ENCODE results near the gene TRIM66.

The TRIM66 gene

DNA sequence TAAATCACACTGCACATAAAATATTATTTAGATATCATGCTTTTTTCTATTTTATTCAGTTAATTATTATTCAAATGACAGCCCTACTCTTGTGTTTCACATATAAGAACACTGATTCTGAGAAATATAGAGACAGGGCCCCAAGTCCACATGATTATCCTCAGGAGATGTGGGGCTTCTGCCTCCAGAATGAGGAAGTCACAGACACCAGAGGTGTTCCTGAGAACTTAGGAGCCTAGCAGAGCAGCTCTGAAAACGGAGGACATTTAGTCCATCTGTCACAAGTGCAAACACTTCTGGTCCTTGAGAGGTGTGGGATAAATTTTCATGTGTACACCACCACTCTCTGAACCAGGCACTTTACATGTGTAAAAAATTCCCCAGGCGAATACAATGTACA lies 26.2 kb downstream of the TRIM66 start:
- DNase-seq: no peak

DNA sequence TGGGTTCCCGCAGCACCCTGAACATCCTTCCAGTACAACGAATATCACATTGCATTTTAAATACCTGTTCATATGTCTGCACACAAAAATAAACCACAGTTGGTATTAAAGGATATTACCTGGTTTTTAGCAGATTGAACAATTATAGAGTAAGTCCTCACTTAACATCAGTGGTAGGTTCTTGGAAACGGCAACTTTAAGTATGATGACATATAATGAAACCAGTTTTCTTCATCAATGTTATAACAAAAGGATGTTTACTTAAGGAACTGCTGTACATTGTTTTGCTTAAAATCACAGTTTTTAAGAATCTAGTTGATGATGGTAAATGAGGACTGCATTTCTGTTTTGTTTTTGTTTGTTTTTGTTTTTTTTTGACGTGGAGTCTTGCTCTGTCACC lies 28.0 kb downstream of the TRIM66 start:
- no peak for DNase-seq

DNA sequence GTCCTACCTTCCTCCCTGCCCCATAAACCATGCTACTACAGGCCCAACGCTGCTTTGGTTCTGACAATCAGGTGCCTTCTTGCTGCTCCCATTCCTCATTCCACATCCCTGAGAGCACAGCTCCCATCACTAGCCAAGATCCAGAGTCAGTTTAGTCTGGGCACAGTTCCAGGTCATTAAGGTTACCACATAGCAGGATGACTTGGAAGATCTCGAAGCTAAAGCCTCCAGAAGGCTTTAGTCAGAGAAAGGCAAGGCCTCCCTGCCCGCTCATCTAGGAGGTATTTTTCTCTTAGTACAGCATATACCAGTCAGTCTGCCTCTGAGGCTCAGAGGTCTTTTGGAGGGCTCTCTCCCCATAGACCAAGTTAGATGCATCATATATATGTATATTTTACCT lies 30.3 kb downstream of the TRIM66 start:
- no peak for DNase-seq

DNA sequence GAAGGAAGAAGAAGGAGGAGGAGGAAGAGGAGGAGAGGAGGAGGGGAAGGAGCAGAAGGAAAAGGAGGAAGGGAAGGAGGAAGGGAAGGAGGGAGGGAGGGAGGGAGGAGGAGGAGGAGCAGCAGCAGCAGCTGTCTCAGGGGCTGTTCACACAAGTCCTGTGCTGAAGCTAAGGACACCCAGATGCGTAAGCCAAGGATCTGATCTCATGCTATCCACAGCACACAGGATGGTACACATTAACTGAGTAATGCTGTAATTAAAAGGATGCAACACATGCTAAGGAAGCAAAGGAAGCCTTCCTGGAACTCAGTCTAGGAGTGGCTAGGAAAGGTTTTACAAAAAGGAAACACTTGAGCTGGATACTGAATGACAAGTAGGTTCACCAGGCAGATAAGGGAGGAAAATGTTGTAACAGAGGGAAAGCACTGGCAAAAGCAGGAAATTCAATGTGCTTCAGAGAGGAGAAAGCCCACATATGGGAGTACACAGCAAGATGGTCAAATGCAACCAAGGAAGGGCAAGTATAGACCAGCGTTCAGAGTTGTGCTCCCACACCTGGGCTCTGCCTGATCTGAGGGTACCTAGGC lies 32.0 kb downstream of the TRIM66 start:
- no peak for DNase-seq

DNA sequence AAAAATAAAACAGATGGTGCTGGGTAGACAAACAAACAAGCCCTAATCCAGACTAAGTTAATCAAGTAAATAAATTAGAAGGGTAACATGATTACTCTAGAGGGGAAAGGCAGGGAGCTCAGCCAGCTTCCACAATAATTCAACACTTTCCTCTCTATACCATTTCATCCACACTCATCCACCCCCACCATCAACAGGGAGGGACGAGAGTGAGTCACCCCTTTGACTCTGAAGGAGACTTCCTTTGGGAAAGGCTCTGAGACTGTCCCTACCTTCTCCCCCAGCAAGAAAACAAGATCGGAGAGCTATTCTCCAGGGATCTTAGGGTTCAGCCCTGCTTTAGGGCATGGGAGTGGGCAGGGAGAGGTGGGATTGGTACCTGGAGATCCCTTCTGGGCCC lies 33.1 kb downstream of the TRIM66 start:
- DNase-seq: no peak

DNA sequence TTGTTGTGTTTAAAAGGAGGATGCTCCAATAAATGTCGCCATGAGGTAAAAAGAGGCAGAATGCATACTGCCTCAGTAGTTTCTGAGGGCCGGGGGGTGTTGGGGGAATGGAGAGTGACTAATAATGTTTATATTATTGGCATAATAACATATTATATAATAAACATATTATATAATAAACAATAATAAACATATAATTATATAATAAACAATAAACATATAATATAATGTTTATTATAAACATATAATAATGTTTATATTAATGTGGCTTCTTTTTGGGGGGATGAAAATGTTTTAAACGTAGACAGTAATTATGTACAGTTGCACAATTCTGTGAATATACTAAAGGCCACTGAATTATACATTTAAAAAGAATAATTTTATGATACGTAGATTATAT lies 35.6 kb downstream of the TRIM66 start:
- no peak for DNase-seq

DNA sequence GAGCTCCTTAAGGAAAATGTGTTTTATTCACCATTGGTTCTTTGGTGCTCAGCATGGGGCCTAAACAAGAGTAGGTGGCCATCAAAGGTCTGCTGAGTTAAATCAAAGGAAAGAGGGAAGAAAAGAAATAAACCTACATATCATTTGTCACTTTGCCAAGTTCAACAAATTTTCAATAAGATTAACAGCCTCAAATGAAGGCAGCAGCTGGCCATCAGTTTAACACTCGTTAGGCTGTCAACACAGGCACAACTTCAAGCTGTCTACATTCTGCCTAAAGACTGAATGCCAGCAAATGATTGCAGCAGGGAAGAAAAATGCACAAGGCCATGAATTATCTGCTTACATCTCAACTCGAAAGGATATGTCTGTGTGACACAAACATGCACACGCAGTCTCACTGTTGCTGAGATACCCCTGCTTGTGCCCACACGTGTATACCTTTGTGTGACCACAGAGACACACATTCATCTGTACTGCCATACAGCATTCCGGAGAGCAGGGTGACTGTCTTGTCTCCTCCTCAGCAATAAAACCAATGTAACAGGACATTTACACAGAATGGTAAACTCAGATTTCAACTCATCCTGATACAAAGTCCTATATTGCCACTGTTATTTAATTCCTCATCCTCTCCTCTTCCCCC lies 40.1 kb downstream of the TRIM66 start:
- no peak for DNase-seq

DNA sequence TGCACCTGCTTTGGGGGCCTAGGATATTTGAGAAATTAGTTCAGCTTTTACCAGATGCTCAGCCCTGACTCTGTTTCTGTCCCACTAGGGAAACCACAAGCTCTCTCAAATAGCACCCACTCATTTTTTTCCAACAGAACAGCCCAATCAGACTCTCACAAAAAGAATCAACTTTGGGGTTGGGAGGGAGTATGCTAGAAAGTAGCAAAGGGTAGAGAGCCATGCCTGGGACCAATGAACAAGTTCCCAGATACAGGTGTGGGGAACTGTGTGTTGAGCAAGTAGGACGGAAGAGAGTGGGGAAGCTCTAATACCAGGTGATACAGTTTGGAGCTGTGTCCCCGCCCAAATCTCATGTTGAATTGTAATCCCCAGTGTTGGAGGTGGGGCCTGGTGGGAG lies 41.1 kb downstream of the TRIM66 start:
- DNase-seq: no peak

DNA sequence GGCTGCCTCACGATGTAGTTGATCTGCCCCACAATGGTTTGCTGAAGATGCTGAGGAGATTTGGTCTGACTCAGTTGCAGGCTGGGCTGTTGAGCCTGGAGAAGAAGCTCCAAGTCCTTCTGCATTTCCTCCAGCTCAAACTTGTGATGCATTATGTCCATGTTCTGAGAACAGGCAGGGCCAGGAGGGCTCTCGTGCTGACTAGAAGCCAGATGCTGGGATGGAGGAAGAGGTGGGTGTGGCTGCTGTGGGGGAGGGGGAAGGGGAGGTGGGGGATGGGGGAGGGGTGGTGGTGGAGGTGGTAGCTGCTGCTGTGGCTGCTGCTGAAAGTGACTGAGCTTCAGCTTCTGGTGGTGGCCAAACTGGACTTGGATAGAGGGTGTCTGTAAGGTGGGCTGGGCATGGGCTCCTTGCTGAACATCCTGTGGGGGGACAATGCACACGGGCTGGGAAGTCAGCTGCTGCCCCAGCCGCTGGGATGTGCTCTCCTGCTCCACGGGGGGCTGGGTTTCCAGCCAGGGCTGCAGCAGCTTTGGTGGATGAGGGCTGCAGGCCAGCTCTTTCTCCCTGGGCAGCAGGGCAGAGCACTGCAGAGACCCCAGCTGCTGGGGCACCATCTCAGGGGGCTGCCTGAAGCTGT lies 42.1 kb downstream of the TRIM66 start:
- no peak for DNase-seq

DNA sequence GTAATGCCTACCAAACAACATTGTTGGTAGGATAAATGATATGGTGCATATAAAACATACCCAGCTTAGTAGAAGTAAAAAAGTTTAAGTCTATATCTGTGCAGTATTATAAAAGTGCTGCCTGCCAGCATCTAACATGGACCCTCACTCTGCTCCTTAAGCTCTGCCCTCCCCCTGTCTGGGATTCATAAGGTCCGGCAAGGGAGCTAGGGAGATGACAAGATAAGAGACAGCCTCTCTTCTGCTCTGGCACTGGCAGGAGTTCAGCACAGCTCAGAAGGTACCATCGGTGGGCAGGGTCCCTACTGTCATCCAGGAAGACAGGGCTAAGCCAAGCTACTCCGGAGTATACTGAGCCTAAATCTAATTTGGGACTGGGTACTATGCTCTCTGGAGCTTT lies 42.8 kb downstream of the TRIM66 start:
- no peak for DNase-seq

DNA sequence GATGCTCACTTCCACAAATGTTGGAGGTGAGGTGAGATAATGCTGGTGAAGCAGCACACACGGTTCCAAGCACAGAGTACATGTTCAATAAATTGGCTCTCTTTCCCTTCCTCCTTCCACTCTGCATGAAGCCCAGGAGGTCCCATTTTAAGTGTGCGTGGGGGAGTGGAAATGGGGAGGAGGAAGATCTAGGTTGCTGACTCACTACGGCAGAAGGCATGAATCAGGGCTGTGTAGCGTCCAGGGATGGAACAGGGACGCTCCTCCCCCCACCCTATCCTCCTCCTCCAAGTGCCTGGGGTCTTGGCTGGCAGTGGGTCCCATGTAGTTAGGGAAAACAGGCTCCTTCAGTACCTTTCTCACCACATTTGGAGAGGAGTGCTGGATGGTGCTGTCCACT lies 44.2 kb downstream of the TRIM66 start:
- DNase-seq: peak in 1 of 51 donors; percentile 17

DNA sequence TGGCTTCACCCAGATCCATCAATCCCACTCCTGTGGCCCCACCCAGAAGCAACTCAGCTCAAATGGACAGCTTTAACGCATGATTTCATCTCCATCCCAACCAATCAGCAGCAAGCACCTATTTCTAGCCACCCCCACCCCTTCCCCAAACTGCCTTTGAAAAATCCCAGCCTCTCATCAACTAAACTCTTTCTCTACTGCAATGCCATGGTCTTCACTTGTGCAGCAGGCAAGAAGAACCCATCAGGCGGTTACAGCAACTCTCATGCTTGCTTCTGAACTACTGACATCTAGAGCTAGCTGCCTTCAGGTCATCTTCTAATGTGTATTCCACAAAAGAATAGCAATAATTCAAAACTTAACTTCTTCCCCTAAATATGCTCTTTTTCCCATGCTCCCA lies 46.3 kb downstream of the TRIM66 start:
- DNase-seq: no peak

DNA sequence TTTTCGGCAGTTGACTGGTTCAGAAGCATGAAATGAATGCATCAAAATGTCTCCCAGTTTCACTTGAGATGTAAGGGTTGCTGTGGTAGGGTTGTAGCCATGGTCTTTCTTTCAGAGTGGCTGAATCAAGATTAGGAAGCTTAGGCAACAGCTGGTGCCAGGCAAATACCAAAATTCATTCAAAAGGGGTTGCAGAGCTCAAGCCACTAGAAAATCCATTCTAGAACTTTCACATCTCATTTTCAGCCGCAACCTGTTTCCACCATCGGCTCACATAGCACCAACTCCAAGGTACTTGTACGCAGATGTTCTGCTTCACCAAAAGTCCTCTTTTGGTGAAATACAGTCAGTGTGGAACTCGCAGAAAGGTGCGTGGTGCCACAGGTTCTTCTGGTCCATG lies 48.0 kb downstream of the TRIM66 start:
- no peak for DNase-seq

DNA sequence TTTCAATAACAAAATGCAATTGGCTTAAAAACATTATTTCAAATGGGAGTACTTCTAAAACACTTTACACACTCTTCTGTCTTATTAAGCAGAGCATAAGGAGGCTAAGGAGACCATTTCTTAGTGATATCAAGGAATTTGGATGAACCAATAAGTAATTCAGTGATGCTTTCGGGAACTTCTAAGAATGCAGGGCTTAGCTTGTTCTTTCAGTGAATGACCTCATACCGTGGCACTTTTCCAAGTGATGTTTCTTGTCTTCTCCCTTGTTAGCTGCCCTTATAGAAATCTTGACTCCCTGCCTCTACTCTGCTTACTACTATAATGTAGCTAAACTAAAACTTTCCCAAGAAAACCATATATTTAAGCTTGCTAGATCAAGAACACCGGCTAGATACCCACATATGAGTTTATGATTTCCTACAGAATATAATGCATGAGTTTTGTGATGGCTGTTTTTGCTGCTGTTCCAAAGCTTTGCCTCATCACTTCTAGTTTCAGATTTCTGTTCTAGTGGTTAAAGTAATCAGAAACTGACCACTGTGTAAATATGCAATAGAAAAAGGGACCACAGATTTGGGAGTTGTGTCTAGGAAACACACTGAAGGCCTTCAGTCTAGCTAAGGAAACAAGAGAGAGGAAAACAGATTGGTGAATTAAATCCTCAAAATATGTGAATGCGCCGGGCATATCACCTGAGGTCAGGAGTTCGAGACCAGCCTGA lies 50.9 kb downstream of the TRIM66 start:
- no peak for DNase-seq

DNA sequence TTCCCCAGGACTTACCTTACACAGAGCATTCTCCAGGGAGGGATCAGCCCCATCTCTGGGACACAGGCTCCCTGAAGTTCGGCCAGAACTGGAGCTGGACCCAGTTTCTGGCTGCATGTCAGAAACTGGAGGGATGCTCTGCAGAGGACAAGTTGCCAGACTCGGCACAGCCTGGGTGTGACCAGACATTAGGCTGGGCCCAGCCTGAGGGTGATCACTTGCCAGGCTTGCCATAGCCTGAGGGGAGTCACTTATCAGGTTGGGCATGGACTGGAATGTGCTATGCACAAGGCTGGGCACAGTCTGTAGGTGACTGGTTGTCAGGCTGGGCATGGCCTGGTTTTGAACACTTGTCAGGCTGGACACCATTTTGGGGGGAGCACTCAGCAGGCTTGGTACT lies 57.8 kb downstream of the TRIM66 start:
- DNase-seq: no peak

DNA sequence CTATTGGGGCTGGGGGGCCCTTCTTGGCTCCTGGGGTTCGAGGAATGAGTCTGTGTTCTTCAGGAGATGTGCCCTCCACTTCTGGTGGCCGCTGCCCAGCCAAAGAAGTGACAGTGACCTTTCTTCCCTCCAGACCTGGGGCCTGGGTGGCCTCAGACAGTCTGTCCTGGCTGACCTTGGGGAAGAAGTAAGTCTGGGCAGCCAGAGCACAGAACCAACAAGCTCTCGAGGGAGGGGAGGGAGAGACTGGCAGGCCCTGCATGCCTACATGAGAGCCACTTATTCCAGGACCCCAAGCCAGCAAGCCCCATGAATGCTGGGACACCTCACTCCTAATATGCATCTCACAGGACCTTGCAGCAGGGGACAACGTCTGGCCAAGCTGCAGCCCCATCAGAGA lies 61.3 kb downstream of the TRIM66 start:
- DNase-seq: no peak

DNA sequence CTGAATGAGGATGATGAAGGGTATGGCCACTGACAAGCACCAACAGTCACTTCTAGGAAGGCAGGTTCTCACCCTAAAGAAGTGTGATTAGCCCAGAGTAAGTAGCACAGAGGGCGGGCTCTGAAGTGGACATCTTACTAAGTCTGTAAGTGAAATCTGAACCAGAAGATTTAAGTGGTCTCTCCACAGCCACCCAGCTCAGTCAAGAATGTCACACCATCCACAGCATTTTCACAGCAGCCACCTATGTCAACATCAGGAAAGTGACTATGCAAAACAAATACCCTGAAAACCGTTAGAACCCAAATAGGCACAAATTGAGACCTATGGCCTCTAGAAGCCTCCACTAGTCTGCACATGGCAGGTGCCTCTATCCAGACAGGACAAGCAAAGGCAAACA lies 65.4 kb downstream of the TRIM66 start:
- no peak for DNase-seq

DNA sequence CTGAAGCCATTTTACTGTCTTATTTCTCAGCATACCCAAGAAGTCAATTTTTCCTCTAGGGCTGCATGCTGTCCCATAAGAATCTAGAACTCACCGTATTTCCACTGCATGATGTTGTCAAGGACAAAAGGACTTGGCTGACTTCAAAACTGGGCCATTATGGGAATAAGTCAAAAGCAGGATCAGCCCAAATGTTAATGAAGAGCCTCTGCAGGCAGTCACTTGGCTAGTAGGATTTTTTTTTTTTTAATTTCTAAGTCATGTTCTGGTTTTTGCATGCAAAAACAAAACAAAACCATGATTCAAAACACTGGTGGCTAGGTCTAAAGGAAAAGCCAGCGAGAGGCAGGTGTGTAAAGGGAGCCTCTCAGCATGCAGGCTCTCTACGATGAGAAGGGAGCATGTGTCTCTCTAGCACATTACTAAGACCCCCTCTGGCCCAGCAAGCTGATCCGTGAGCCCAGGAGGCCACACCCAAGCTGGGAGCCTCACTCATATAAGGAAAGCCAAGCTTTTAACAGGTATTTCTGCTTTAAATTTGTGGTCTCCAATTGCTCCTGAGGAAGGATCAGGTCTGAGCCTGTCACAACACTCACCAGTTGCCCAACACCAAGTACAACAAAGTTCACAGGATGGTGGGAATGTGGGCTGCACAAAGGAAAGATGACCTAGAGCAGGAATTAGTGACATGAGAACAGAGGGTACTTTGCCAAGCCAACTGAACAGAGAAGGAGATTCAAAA lies 67.0 kb downstream of the TRIM66 start:
- no peak for DNase-seq

DNA sequence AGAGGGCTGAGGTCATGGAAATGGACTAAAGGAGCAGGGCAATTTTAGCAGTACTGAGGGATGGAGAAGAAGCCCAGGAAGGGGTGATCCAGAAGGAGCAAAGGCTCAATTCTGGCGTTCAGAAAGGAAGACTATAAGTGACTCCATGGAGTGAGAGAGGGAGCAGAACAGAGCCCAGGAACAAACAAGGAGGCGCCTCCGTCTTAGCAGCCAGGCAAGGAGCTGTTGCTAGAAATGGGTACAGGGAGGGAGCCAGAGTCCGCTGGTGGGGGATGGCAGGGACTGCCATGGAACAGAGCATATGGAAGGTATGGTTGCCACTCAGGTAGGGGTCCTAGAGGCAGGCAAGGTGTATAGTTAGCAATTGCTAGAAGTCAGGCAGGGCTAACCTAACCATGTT lies 68.0 kb downstream of the TRIM66 start:
- no peak for DNase-seq

DNA sequence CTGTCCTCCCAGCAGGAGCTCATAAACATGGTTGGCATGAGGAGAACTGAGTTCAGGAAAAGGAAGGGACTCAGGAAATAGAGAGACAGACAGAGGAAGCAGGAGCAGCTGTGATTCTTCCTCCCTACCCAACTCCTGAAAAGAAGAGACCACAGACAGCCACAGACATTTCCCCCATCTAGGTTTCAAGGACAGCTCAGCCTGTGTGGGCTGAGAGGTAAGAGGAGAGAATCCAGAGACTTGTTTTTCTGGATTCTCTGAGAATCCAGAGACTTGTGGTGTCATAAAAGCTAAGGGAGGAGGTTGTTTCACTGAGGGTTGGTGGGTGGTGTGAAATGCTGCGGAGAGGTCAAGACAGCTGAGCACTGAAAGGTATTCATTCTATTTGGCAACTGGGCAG lies 69.4 kb downstream of the TRIM66 start:
- no peak for DNase-seq

DNA sequence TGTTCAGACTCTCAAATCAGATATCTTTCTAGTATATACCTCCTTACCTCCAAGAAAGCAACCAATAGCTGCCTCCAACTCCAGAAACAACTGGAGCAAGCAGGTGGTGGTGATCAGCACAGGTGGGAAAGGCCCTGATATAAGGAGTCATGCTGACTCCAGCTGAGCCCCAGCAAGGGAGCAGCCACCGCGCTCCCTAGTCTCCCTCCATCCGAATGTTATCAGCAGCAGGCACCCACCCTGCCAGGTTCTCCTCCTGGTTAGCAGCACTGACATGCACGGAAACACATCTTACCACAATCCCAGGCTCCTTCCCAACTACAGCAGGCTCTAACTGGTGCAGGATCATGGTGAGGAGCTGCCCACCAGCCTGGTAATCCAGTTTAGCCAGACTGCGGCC lies 69.9 kb downstream of the TRIM66 start:
- DNase-seq: no peak

DNA sequence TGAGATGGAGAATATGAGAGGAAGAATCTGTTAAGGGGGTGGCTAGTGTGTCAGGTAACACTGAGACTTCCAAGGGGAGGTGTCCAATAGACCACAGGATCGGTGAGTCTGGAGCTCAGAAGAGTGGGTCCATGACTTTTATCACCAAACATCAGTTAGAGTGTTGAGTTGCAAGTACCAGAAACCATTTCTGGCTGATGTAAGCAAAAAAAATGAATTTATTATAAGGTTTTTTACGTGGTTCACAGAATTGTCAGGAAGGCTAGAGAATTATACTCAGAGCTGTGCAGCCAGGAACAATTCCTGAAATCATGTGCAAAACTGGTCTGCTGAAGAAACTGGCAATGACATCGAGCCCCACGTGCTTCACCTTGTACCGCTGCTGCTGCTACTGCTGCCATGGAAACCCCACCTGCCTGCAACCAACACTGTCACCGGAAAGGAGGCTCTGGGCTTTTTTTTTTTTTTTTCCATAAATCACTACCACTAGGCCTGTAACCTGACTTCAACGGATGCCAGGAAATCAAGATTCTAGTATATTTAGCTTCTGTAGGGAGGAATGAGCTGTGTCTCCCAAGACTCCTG lies 71.8 kb downstream of the TRIM66 start:
- peak in 22 of 51 donors; percentile 2 to 63 (median 20) for DNase-seq

Data from hypothalamus (tissue), 51 donors.